Lower lobe of right lung (tissue), 2 donors: ENCODE measurements around the gene SPC24. TPM values are rescaled to one million over a fixed set of nuclear protein-coding genes. Genes with fewer than 3 reads are reported as not detected.
"Not testable (repeated sequence)": the region's sequence is repeated elsewhere in the genome, so short reads cannot be mapped to it uniquely, and the experiment has no call there.

Experiments
- ATAC-seq, 2 donors: fragments of 200-7000 bp; cut with Tn5 transposase; one replicate each; pipeline ENCODE4 v1.9.1; 2020 to 2022; ENCODE audit warnings: mild to moderate bottlenecking in 2 of 2, moderate library complexity in 2 of 2
- DNase-seq: peaks from one replicate; pipeline ENCODE4 v3.0.0-alpha.2; 2020
- H3K27ac ChIP-seq: fragments of 200-600 bp; one replicate; pipeline ENCODE4 v1.8.0; 2022
- H3K27me3 ChIP-seq: fragments of 200-600 bp; one replicate; pipeline ENCODE4 v1.8.0; 2022; ENCODE audit warnings: low read depth
- H3K36me3 ChIP-seq: fragments of 200-600 bp; one replicate; pipeline ENCODE4 v1.8.0; 2022; ENCODE audit warnings: mild to moderate bottlenecking
- H3K4me1 ChIP-seq: fragments of 200-600 bp; one replicate; pipeline ENCODE4 v1.8.0; 2022
- H3K4me3 ChIP-seq: fragments of 200-600 bp; one replicate; pipeline ENCODE4 v1.8.0; 2022; ENCODE audit warnings: mild to moderate bottlenecking
- H3K9me3 ChIP-seq: fragments of 200-600 bp; one replicate; pipeline ENCODE4 v1.8.0; 2022
- intact Hi-C: fragments of 100-400 bp; cut with DNase I; formaldehyde crosslinking; loops from one replicate; pipeline ENCODE4 v1.11.0; 2022
- total RNA-seq: library from RNA; stranded (reverse); fragmentation: NEBNext Ultra II Directional; extraction: Animal tissue kit (Norgen Biotek cat#: 25700); gene quantifications from one replicate; pipeline ENCODE4 v1.2.1, GENCODE V29; 2021
- TF ChIP-seq, protein P1 (sequence below): fragments of 200-600 bp; IDR thresholded peaks from one replicate; pipeline ENCODE4 v1.8.0; 2022; ENCODE audit warnings: antibody characterized with exemption, mild to moderate bottlenecking
- donor health status: DM: no; HTN: yes; CAD: no; lungs with severe emphysema.

SPC24 gene
- total RNA-seq, 1 donor from 2014 or later, result 1.8 TPM

GRCh38 chr19:11127905-11128304, 27.7 kb downstream of the SPC24 start:
- TF ChIP-seq, protein P1, sequence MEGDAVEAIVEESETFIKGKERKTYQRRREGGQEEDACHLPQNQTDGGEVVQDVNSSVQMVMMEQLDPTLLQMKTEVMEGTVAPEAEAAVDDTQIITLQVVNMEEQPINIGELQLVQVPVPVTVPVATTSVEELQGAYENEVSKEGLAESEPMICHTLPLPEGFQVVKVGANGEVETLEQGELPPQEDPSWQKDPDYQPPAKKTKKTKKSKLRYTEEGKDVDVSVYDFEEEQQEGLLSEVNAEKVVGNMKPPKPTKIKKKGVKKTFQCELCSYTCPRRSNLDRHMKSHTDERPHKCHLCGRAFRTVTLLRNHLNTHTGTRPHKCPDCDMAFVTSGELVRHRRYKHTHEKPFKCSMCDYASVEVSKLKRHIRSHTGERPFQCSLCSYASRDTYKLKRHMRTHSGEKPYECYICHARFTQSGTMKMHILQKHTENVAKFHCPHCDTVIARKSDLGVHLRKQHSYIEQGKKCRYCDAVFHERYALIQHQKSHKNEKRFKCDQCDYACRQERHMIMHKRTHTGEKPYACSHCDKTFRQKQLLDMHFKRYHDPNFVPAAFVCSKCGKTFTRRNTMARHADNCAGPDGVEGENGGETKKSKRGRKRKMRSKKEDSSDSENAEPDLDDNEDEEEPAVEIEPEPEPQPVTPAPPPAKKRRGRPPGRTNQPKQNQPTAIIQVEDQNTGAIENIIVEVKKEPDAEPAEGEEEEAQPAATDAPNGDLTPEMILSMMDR, result no peak
- peaks cover 24% of the 10 kb centered on the region for H3K4me1 ChIP-seq
- peaks cover 100% of the 10 kb centered on the region for H3K36me3 ChIP-seq
- no peaks in the 10 kb centered on the region for H3K27me3 ChIP-seq
- DNase-seq, result no peak
- no peaks in the 10 kb centered on the region for H3K9me3 ChIP-seq
- H3K4me3 ChIP-seq, result no peak overlapping the region
- H3K27ac ChIP-seq, result no peak overlapping the region
- ATAC-seq, result no peak
- intact Hi-C loops, result no loop called here

GRCh38 chr19:11125994-11126685, 29.4 kb downstream of the SPC24 start:
- ATAC-seq, result peak; percentile 66 to 75
- Histone ChIP-seq H3K27ac (no peak overlapping the region), H3K4me1 (peaks cover 13% of the 10 kb centered on the region), H3K9me3 (no peaks in the 10 kb centered on the region), H3K4me3 (no peak overlapping the region), H3K36me3 (peaks cover 100% of the 10 kb centered on the region), H3K27me3 (no peaks in the 10 kb centered on the region)
- intact Hi-C loops, result no loop called here
- TF ChIP-seq, protein P1, result peak; percentile 82
- DNase-seq, result peak; percentile 86

DNA sequence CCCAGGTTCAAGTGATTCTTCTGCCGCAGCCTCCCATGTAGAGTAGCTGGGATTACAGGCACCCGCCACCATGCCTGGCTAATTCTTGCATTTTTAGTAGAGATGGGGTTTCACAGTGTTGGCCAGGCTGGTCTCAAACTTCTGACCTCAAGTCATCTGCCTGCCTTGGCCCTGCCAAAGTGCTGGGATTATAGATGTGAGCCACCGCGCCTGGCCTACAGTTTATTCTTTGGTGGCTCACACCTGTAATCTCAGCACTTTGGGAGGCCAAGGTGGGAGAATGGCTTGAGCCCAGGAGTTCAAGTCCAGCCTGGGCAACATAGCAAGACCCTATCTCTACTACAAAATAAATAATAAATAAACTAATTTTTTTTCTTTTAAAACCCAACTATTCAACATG, 31.4 kb downstream of the SPC24 start:
- intact Hi-C loops, H3K27me3 ChIP-seq, H3K9me3 ChIP-seq, DNase-seq, H3K27ac ChIP-seq, H3K4me3 ChIP-seq, H3K4me1 ChIP-seq, ATAC-seq: not testable (repeated sequence)
- H3K36me3 ChIP-seq, result peaks cover 100% of the 10 kb centered on the region

GRCh38 chr19:11123114-11123513, 32.5 kb downstream of the SPC24 start:
- intact Hi-C loops, result no loop called here
- Histone ChIP-seq H3K9me3 (no peaks in the 10 kb centered on the region), H3K4me3 (no peak overlapping the region), H3K27me3 (no peaks in the 10 kb centered on the region), H3K36me3 (peaks cover 98% of the 10 kb centered on the region), H3K4me1 (no peaks in the 10 kb centered on the region), H3K27ac (no peak overlapping the region)
- DNase-seq (no peak), ATAC-seq (no peak)
- TF ChIP-seq, protein P1, result no peak

GRCh38 chr19:11121963-11122362, 33.6 kb downstream of the SPC24 start:
- DNase-seq, H3K9me3 ChIP-seq, ATAC-seq, H3K4me1 ChIP-seq, H3K4me3 ChIP-seq, H3K27ac ChIP-seq, intact Hi-C loops, H3K27me3 ChIP-seq: not testable (repeated sequence)
- H3K36me3 ChIP-seq, result peaks cover 98% of the 10 kb centered on the region

- Histone ChIP-seq H3K4me3 (no peak overlapping the region), H3K36me3 (peaks cover 96% of the 10 kb centered on the region), H3K27me3 (no peaks in the 10 kb centered on the region), H3K27ac (no peak overlapping the region), H3K4me1 (no peaks in the 10 kb centered on the region), H3K9me3 (no peaks in the 10 kb centered on the region)
- no peak for DNase-seq
- TF ChIP-seq, protein P1, result no peak
- ATAC-seq, result peak in 1 of 2 donors; percentile 2
- intact Hi-C loops, result no loop called here
Measured at GRCh38 chr19:11116507-11116906, 39.1 kb downstream of the SPC24 start.
